GM18499 (cell line): ENCODE results near the gene PRIM1.
"Not testable (repeated sequence)": the region's sequence is repeated elsewhere in the genome, so short reads cannot be mapped to it uniquely, and the experiment has no call there.

Experiments
- ATAC-seq: cut with Tn5 transposase; IDR thresholded peaks from one replicate; pipeline ENCODE4 v1.9.1; 2021; ENCODE audit warnings: moderate number of reproducible peaks; ENCODE audit not compliant: insufficient read depth, unreplicated experiment

PRIM1 gene

DNA sequence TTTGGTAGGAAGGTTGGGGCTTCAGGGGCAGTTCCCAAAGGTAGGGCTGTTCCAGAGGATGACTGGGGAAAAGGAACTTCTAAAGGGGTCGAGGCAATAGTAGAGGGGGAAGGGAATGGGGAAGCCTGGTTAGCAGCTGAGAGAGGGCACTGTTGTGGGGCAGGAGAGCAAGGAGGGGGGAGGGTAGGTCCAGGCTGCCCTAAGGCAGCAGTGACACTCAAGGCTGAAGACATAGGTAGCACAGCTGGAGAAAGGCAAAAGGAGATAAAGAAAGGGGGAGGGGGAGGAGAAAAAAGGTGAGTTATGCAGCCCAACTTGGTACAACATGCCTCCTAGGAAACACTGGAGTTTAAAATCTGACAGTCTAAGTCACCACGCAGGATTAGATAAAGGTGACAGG is 30.9 kb downstream of the PRIM1 start:
- no peak for ATAC-seq

DNA sequence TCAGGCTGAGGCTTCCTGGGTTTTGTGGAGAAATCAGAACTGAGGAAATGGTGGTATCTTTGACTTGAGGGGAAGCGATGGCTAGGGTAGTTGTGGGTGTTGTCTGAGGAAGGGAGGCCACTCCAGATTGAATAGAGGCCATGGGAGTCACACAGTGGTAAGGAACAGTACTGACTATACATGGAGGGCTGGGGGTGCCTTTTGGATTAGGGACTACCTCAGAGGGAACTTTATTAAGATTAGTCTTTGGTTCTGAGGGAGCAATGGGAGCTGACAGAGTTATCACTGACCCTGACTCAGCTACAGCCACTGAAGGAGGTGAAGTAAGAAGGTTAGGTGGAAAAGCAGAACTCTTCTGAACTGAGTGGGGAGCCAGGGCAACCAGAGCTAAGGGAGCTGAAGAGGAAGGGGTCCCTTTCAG is 31.4 kb downstream of the PRIM1 start:
- no peak for ATAC-seq

DNA sequence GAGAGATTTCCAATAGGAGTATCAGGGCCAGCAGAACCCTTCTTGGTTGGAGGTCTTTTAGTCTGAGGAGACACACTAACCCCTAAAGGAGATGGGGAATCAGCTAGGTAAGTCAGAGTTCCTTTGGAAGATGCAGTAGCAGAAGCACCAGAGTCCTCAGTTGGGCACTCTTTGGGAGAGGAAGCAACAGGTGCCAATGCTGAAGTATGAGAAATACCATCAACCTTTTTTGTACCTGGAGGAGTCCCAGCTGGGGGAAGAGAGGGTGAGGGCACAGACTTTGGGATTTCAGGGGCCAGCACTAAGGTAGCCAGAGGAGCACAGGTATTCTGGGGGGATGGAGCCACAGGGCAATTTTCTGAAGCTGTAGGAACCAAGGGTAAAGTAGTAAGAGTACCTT is 33.1 kb downstream of the PRIM1 start:
- ATAC-seq = no peak

DNA sequence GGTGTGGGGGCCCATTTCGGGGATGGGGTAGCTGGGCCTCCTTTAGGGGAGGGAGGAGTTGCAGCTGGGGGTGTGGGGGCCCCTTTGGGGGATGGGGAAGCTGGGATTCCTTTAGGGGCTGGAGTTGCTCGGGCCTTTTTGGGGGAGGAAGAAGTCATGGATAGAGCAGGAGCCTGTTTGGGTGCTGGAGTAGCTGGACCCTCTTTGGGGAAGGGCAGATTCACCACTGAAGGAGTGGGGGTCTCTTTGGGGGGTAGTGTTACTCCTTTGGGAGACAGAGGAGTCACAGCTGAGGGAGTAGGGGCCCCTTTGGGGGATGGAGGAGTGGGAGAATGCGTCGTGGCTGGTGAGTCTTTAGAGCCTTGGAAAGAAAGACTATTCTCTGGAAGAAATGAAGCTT is 33.5 kb downstream of the PRIM1 start:
- ATAC-seq = no peak

DNA sequence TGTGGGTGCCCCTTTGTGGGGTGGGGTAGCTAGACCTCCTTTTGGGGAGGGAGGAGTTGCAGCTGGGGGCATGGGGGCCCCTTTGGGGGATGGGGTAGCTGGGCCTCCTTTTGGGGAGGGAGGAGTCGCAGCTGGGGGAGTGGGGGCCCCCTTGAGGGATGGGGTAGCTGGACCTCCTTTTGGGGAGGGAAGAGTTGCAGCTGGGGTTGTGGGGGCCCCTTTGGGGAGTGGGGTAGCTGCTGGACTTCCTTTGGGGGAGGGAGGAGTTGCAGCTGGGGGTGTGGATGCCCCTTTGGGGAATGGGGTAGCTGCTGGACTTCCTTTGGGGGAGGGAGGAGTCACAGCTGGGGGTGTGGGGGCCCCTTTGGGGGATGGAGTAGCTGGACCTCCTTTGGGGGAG is 34.0 kb downstream of the PRIM1 start:
- no peak for ATAC-seq

DNA sequence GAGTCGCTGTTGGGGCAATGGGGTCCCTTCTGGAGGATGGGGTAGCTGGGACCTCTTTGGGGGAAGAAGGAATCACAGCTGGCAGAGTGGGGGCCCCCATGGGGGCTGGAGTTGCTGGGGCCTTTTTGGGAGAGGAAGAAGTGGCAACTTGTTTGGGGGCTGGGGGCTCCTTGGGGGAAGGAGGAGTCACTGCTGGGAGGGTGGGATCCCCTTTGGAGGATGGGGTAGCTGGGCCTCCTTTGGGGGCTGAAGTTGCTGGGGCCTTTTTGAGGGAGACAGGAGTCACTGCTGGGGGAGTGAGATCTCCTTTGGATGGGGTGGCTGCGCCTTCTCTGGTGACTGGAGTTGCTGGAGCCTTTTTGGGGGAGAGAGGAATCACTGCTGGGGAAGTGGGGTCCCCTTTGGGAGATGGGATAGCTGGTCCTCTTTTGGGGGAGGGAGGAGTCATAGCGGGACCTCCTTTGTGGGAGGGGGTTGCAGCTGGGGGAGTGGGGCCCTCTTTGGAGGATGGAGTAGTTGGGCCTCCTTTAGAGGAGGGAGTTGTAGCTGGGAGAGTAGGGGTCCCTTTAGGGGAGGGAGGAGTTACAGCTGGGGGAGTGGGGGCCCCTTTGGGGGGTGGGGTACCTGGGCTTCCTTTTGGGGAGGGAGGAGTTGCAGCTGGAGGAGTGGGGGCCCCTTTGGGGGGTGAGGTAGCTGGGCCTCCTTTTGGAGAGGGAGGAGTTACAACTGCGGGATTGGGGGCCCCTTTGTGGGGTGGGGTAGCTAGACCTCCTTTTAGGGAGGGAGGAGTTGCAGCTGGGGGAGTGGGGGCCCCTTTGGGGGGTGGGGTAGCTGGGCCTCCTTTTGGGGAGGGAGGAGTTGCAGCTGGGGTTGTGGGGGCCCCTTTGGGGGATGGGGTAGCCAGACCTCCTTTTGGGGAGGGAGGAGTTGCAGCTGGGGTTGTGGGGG is 34.9 kb downstream of the PRIM1 start:
- no peak for ATAC-seq

DNA sequence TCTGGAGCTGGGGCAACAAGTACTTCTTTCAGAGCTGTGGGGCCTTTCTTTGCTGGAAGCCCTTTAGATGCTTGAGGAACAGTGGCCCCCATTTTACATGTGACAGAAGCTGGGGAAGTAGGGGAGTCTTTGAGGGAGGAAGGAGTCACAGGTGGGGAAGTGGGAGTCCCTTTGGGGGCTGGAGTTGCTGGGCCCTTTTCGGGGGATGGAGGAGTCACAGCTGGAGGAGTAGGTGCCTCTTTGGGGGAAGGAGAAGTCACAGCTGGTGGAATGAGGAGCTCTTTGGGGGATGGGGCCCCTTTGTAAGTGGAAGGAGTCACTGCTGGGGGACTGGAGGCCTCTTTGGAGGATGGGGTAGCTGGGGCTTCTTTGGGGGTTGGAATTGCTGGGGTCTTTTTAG is 35.7 kb downstream of the PRIM1 start:
- no peak for ATAC-seq

DNA sequence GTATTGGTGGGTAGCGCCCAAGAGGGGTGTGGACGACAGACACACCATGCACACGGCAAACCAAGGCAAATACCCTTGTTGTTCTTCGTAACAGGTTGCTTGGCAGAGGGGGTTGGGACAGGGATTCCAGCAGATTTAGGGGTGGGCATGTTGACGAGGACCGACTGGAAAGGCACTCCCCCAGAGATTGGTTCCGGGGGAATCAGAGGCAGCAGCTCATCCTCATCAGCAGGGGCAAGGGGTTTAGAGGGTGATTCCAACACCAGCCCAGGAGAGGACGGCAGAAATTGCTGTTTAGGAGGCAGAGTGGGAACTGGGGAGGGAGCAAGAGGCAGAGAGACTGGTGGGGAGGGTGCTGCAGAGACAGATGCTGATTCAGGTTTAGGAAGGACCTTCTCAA is 36.3 kb downstream of the PRIM1 start:
- no peak for ATAC-seq

DNA sequence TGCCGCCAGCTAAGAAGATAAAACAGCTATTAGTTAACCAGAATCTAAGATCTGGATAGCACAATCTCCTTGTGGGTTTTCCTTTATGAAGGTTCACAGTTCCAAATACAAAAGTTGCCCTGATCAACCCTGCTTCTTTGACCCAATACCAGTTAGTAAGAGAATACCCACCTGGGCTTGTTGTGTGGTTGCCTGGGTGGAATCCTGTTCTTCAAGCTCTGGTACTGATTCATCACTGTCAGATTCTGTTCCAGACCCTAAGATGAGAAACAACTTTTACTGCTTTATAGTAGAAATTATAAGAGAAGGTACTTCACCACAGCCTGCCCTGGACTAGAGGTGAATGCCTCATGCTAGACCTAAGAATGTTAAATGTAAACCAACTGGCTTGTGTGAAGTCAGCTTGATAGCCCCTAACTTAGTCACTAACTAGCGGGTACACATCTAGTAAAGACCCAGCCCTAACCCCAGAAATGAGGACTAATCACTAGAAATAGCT is 37.6 kb downstream of the PRIM1 start:
- ATAC-seq = no peak

DNA sequence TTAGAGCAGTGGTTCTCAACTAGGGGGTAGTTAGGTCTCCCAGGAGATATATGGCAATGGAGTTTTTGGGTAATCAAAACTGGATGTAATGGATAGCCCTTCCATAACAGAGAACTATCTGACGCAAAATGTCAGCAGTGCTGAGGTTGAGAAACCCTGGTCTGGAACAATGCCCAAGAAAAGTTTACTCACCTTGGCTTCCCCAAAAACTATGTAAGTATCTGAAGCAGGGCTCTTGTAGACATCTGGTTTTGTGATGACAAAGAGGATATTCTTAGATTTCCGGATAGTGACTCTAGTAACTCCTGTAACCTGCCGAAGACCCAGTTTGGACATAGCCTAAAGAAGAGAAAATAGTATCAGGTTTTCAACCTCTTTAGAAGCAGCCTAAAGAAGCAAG is 38.8 kb downstream of the PRIM1 start:
- no peak for ATAC-seq

DNA sequence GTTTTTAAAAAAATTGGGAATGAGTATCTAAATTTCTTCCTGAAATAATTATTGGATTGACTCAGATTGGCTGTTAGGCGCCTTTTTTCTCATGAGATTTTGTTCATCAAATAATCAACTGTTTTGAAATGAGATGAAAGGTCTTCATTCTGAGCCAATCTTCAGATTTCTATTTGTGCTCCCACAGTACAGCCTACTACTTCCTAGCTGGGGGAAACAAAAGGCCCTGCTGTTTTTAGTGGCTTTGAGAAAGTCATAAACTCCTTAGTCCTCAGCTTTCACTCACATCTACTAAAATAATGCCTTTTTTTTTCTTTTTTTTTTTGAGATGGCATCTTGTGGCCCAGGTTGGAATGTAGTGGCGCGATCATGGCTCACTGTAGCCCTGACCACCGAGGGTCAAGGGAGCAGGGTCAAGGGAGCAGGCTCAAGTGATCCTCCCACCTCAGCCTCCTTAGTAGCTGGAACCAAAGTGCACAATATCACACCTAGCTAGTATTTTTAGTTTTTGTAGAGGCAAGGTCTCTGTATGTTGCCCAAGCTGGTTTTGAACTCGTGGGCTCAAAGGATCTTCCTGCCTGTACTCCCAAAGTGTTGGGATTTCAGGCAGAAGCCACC is 42.3 kb downstream of the PRIM1 start:
- ATAC-seq = no peak

DNA sequence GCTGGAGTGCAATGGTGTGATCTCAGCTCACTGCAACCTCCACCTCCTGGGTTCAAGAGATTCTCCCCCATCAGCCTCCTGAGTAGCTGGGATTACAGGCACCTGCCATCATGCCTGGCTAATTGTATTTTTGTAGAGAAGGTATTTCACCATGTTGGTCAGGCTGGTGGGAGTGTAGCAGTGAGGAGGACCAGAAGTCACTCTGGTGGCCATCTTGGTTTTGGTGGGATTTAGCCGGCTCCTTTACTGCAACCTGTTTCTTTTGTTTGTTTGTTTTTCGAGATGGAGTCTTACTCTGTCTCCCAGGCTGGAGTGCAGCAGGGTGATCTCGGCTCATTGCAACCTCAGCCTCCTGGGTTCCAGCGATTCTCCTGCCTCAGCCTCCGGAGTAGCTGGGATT is 47.6 kb downstream of the PRIM1 start:
- not testable (repeated sequence) for ATAC-seq

DNA sequence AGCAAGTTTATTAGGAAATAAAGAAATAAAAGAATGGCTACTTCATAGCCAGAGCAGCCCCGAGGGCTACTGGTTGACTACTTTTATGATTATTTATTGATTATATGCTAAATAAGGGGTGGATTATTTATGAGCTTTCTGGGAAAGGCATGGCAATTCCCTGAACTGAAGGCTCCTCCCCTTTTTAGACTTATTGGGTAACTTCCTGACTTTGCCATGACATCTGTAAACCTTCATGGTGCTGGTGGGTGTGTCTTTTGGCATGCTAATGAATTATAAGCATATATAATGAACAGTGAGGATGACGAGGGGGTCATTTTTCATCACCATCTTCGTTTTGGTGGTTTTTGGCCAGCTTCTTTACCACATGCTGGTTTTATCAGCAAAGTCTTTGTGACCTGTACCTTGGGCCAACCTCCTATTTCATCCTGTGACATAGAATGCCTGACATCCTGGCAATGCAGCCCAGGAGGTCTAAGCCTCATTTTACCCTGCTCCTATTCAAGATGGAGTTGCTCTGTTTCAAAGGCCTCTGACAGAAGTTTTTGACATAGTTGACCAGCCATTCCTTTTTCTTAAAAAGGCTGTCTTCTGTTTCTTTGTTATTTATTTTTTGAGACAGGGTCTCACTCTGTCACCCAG is 53.0 kb downstream of the PRIM1 start:
- ATAC-seq = no peak

DNA sequence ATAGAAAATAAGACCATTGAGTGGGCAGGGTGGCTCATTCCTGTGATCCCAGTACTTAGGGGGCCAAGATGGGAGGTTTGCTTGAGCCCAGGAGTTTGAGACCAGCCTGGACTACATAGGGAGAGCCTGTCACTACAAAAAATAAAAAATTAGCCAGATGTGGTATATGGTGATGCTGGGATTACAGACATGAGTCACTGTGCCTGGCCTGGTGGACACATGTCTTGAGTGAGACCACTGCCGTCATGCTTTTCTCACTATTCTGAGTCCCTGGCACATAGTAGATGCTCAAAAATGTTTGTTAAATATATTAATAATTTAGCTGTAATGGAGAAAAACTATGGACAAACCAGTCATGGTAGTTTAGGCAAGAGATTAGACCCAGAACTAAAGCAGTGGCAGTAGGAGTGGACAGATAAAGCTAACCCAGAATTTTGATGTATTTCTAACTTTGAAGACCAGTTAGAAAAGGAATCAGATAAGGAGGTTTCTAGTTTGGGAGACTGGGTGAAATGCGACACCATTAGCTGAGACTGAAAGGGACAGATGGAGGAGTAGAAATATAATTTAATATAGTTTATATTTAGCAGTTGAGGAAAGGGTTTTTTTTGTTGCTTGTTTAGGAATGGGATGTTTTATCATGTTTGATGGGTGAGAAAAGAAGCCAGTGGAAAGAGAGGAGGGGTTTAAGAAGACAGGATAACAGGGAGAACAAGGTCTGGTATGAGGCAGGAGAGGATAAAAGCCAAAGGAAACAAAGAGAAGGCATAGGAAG is 56.6 kb downstream of the PRIM1 start:
- no peak for ATAC-seq

DNA sequence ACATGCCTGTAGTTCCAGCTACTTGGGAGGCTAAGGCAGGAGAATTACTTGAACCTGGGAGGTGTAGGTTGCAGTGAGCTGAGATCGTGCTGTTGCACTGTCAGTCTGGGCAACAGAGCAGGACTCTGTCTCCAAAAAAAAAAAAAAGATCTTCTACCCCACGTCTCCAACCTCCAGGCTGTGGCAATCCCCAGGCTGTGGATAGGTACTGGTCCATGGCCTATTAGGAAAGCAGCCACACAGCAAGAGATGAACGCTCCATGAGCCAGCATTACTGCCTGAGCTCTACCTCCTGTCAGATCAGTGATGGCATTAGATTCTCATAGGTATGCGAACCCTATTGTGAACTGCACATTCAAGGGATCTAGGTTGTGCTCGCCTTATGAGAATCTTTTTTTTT is 58.0 kb downstream of the PRIM1 start:
- ATAC-seq = no peak

DNA sequence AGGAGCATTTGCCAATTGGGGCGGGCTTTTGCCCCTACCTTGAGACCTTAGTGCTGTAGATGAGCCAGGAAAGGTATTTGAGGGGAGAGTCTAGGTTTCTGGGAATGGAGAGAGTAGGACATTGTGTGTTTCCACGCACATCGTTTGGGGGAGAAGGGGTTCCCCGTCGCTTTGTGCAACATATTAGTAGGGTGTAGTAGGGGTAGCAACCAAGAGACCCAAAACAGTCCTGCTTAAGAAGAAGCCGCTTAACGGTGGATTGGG is 63.3 kb downstream of the PRIM1 start:
- ATAC-seq = no peak

DNA sequence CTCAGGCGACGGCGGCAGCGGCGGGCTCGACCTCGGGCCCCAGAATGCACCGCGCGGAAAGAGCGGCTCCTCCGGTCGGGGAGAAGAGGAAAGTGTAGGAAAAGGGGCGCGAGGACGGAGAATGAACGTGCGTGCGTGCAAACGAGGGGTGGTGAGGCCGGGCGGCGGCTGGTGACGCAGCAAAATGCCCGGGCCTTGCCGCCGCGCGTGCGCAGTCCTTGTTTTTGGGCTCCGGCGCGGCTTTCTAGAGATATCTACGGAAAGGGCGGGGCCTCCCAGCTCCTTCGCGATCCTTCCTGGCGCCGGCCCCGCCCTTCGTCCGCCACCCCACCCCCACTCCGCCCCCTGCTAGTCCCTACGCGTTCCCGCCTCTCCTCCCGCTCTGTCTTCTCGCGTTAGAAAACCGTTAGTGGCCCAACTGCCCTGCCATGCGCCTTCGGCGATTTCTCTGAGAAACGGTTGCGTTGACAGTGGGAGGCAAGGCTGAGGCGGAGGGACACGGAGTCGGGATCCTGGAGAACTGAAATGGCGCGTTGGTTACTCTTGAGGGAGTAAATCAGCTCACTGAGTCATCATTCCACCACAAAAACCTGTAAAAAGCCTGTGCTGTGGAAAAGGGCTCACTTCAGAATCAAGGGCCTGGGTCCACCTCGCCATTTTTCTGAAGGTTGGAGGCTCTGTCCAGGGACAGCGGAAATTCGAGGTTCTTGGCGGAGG is 63.8 kb downstream of the PRIM1 start, which contains the start of gene PTGES3:
Gene PTGES3 (minus strand): TSS at position 156 of the 717 bp plus-strand sequence. CDS start 285 bp downstream, outside the sequence.
- peak; percentile 33 for ATAC-seq

DNA sequence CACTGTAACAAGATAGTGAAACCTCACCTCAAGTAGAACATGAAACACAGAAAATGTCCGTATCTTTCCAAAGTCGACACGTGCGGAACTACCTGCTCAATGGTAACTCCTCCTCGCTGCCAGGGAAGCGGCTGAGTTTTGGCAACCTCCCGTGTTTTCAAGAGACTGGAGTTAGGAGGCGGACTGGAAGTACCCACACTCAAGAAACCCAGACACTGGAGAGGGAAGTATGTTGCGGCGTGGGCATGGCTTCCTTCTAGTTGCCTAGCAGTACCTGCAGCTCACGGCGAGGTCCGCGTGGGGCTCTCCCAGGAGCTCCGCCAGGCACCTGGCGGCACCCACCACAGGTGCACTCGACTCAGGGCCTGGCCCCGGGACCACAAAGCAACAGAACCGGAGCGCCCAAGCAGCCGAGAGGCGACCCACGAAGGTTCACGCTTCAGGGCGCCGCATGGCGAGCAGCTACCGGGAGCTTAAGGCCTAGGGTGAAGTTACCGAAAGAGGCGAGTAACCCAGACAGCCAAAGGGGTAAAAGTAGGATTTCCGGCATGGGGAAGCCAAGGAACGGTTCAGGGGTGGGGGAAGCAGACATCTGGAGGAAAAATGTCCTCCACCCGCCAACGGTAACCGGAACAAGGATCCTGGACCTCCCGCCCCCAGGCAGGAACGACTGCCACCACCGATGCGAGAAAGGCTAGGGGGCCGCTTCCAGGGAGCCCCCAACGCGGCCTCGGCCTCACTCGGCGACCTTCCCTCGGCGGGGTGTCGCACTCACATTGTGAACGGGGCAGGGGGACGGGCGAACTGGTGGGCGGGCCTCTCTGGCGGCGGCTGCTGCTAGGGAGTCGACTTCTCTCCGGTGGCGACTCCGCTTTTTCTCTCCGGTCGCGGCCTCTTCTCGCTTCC is 64.6 kb downstream of the PRIM1 start:
- ATAC-seq = peak; percentile 1
